ENCODE results near the gene GPATCH2.

Gene GPATCH2

GRCh38 chr1:217433664-217434063 is 197.2 kb downstream of the GPATCH2 start:
- no peak for TF ChIP-seq CTCF (IDR thresholded peaks at IDR 0.05; ENCODE audit: extremely low read depth, missing control alignments)
- DNase-seq (ENCODE audit: low spot score), result no peak

- no peak for DNase-seq (ENCODE audit: low spot score)
- no peak for TF ChIP-seq CTCF (IDR thresholded peaks at IDR 0.05; ENCODE audit: extremely low read depth, missing control alignments)
These were observed 198.6 kb downstream of the GPATCH2 start for GRCh38 chr1:217432339-217432738.

GRCh38 chr1:217431395-217431794 is 199.5 kb downstream of the GPATCH2 start:
- DNase-seq (ENCODE audit: low spot score), result no peak
- no peak for TF ChIP-seq CTCF (IDR thresholded peaks at IDR 0.05; ENCODE audit: extremely low read depth, missing control alignments)

- no peak for TF ChIP-seq CTCF (IDR thresholded peaks at IDR 0.05; ENCODE audit: extremely low read depth, missing control alignments)
- no peak for DNase-seq (ENCODE audit: low spot score)
These were observed 205.5 kb downstream of the GPATCH2 start for GRCh38 chr1:217425422-217425821.

- TF ChIP-seq CTCF (IDR thresholded peaks at IDR 0.05; ENCODE audit: extremely low read depth, missing control alignments), result no peak
- DNase-seq (ENCODE audit: low spot score), result no peak
These were observed 211.7 kb downstream of the GPATCH2 start for GRCh38 chr1:217419194-217419551.

- no peak for TF ChIP-seq CTCF (IDR thresholded peaks at IDR 0.05; ENCODE audit: extremely low read depth, missing control alignments)
- no peak for DNase-seq (ENCODE audit: low spot score)
These were observed 212.4 kb downstream of the GPATCH2 start for GRCh38 chr1:217418269-217419193.

GRCh38 chr1:217417363-217417762 is 213.5 kb downstream of the GPATCH2 start:
- no peak for DNase-seq (ENCODE audit: low spot score)
- no peak for TF ChIP-seq CTCF (IDR thresholded peaks at IDR 0.05; ENCODE audit: extremely low read depth, missing control alignments)
